GM18508 (cell line): Measurements from ENCODE around the gene PRAMEF1.
"Not testable (repeated sequence)": the region's sequence is repeated elsewhere in the genome, so short reads cannot be mapped to it uniquely, and the experiment has no call there.

Source experiments
- ATAC-seq: cut with Tn5 transposase; IDR thresholded peaks from one replicate; pipeline ENCODE4 v1.9.1; 2021; ENCODE audit warnings: moderate number of reproducible peaks; ENCODE audit not compliant: insufficient read depth, unreplicated experiment

Gene PRAMEF1, protein sequence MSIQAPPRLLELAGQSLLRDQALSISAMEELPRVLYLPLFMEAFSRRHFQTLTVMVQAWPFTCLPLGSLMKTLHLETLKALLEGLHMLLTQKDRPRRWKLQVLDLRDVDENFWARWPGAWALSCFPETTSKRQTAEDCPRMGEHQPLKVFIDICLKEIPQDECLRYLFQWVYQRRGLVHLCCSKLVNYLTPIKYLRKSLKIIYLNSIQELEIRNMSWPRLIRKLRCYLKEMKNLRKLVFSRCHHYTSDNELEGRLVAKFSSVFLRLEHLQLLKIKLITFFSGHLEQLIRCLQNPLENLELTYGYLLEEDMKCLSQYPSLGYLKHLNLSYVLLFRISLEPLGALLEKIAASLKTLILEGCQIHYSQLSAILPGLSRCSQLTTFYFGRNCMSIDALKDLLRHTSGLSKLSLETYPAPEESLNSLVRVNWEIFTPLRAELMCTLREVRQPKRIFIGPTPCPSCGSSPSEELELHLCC

DNA sequence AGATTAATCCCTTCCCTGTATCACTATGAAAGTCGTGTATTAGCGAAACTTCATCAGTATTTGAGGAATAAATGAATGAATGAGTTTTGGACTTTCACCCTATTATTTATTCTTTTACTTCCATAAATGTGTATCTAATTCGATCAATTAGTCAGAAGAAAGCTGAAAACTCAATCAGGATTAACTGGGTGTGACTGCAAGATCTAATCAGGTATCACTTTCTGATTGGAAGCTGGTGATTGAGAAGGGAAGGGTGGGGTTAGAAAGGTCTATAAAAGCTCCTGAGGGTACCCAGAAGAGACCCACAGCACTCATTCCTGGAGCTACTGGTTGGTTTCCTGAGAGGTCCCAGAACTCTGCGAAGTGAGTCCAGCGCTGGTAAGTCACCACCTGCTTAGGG lies at the start of gene PRAMEF1:
TSS of gene PRAMEF1 (plus strand) at position 301 of the 400 bp plus-strand sequence. CDS start 1,831 bp downstream, outside the sequence.
- ATAC-seq, result not testable (repeated sequence)

DNA sequence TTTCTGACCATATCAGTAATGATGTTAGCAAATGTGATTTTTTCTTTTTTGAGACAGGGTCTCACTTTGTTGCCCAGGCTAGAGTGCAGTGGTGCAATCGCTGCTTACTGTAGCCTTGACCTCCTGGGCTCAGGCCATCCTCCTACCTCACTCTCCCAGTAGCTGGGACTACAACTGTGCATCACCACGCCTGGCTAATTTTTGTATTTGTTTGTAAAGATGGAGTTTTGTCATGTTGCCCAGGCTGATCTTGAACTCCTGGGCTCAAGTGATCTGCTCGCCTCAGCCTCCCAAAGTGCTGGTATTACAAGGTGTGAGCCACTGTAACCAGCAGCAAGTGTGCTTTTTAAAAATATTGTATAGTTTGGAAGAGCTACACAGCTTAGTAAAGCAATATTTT lies 49.3 kb upstream of the PRAMEF1 start:
- ATAC-seq, result no peak

DNA sequence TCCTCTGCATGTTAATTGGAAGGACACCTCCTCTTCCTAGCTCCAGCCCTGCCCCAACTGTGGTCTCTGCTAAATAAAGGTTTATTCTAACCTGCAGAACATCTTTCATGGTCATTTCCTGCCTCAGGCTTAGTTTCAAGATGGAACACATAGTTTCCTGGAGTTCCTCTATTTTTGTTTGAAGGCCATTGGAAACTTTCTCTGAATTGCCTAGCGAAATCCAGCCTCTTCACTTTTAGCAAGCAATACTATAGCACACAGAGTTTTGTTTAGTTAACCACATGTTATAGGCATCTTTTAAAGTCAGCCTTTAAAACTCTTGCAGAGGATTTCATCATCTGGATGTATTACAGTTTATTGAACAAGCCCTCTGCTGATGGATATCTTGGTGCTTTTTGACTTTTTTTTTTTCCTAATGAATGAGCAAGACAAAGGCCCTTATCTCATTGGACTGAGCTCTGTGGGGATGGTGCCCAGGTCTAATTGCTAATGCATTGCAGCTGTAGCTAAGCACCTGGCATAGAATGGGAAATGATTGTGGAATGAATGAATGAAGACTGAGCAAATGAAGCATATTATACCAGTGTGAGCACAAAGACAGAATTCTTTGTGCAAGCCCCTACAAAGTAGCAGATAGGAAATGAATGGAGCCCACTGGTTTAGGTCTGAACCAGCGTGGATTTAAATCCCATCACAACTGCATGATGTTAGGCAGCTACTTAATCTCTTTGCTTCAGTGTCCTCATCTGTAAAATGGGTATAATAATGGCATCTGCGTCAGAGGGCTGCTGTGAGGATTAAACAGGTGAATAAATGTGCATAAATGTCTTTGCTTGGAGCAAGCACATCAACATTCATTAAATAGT lies 45.8 kb upstream of the PRAMEF1 start:
- ATAC-seq, result no peak

DNA sequence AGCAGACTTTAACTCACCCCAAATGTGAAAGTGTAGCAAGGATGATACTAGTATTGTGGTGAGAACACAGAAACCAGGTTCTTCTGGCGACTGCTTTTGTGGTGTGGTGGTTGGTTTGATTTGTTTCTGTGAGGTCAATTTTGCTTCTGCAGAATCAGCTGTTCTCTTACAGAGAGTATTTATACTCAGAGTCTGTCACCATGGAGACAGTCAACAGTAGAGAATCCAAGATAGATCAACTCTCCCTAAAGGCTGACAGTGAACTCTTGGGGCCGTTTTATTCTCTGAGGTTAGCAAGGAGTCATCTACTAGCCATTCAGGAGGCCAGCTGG lies 45.2 kb upstream of the PRAMEF1 start, which contains the start of gene CFAP107:
TSS of gene CFAP107 (plus strand) at position 209 of the 332 bp plus-strand sequence. CDS start 231 bp downstream, outside the sequence.
- no peak for ATAC-seq

DNA sequence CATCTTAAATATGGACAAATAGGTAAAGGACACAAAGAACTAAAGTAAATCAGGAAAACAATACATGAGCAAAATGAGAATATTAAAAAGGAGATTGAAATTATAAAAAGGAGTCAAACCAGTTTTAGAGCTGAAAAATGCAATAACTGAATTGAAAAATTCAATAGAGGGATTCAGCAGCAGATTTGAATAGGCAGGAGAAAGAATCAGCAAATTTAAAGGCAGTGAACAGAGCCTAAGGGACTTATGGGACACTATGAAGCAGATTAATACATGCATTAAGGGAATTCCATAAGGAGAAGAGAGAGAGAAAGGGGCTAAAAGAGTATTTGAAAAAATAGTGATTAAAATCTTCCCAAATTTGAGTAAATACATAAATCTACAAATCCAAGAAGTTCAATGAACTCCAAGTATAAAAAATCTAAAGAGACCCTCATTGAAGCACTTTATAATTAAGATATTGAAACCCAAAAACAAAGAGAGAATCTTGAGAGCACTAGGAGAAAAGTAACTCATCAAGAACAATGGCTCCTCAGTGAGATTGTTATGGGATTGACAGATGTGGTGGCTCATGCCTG lies 42.3 kb upstream of the PRAMEF1 start:
- no peak for ATAC-seq

DNA sequence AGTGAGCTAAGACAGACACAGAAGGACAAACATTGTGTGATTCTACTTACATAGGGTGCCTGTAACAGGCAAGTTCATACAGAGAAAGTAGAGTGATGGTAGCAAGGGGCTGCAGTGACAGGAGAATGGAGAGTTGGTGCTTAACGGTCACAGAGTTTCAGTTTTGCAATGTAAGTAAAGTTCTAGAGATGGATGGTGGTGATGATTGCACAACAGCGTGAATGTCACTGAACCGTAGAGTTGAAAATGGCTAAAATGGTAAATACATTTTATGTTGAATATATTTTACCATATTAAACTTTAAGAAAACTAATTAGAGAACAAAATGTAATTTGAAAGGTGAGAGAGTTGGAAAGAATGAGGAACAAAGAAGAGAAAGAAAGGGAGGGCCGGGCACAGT lies 36.5 kb upstream of the PRAMEF1 start:
- ATAC-seq, result no peak

DNA sequence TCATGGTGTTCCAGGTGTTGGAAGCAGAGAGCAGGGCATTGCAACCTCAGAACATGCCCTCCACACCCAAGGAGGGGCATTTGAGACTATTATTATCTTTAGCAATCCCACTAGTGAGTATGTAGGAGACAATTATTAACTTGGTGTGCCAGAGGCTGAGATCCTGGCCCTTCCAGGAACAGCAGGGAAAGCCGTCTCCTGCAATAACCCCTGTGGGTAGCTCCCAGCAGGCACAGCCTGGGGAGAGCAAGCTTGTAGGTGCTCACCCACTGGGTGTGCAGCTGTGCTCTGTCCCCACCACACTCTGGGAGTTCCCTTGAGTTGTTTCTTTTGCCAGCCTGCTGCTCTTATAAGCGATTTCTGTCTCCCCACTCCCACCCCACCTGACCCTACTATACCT lies 34.9 kb upstream of the PRAMEF1 start:
- ATAC-seq, result no peak

DNA sequence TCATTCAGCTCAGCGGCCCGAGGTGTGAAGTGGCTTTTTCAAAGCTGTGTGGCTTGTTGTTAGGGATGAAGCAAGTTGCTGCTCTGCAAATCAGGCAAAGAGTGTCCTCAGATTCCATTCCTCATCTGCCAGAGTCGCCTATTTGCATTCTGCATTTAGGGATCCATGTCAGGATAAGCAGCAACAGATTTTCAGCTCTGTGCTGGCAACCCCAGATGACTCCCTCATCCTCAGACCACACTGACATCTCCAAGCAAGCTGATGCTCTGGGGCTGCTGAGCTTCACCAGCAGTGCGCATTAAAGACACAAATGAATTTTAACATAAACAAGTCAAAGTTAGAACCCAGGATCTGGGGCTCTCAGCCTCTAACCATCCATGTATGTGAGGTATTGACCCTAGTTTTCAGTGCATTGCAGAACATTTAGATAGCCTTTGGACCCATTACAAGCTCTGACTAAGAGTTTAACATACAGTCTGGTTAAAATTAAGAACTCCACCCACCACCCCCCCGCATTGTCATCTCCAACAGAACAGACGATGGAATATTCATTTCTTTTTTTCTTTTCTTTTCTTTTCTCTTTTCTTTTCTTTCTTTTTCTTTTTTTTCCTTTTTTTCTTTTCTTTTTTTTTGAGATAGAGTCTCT lies 34.3 kb upstream of the PRAMEF1 start:
- no peak for ATAC-seq

DNA sequence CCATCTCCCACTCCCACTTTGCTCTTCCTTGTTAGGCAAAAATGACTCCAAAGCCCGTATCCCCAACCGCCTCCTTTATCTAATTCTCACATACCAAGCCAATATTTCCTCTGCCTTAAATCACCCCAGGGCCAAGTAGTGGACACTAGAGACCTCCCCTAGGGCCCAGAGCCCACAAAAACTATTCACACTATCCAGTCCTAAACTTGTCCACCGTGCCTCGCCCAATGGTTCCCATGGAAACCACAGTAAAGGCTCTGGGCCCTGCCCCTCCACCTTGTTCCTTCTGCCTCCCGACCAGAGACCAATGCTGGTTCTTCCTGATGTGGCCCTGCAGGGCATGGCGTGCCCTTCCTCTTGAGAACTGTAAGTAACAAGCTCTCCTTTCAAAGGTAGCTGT lies 33.4 kb upstream of the PRAMEF1 start:
- ATAC-seq, result no peak

DNA sequence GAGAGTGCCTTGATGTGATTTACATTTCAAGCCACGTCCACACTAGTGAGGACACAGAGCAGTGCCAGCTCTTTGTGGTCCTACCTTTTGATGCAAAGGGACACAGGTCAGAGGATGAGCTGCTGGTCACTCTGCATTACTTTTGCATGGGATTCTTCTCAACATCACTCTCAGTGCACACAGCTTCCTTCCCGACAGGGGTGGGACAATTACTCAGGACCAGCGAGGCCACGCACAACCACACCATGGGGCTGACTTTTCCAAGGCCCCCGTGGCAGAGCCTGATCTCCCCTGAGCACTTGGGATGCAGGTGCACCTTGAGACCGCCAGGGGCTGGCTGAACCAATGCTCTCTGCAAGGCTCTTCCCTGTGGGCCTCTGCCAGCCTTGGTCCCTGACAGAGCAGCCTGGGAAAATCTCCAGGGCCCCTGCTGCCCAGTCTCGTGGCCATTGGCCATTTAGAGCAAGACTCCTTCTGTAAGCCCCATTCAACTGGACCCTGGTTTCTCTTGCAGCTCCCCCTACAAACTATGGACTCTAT lies 30.9 kb upstream of the PRAMEF1 start:
- ATAC-seq, result no peak

DNA sequence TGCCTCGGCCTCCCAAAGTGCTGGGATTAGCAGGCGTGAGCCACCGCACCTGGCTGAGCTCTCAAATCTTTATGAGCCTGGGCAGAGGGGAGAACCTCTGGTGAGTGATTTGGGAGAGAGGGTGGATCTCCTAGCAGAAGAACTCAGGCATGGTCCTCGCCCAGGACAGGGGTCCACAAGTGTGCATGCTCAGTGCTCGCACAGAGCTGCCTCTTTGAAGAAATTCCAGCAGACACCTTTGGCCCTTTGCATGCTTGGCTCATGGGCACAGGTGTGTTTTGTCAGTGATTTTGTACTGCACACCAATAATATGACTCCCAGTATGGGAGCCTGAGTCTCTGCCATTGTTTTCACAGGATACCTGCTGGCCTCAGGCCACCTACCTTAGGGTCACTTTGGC lies 29.4 kb upstream of the PRAMEF1 start:
- no peak for ATAC-seq

DNA sequence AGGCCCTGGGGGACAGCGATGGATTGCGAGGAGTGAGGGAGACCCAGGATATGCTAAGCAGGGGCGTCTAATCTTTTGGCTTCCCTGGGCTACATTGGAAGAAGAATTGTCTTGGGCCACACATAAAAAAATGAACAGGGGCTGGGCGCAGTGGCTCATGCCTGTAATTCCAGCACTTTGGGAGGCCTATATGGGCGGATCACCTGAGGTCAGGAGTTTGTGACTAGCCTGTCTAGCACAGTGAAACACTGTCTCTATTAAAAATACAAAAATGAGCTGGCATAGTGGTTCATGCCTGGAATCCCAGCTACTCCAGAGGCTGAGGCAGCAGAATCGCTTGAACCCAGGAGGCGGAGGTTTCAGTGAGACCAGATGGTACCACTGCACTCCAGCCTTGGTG lies 28.4 kb upstream of the PRAMEF1 start:
- ATAC-seq, result no peak

DNA sequence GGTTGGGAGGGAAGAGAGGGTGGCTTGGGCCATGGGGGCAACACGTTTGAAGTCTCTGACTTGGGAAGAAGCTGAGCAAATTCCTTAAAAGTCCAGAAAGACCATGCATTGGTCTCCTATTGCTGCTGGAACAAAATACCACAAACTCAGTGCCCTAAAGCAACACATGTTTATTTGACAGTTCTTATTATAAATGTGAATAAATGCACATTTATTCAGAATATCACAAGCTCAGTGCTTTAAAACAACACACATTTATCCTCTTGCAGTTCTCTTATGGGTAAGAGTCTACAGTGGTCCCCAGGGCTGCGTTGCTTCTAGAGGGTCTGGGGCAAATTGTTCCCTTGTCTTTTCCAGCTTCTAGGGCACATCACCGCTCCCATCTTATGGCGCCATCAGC lies 27.7 kb upstream of the PRAMEF1 start:
- ATAC-seq, result no peak

DNA sequence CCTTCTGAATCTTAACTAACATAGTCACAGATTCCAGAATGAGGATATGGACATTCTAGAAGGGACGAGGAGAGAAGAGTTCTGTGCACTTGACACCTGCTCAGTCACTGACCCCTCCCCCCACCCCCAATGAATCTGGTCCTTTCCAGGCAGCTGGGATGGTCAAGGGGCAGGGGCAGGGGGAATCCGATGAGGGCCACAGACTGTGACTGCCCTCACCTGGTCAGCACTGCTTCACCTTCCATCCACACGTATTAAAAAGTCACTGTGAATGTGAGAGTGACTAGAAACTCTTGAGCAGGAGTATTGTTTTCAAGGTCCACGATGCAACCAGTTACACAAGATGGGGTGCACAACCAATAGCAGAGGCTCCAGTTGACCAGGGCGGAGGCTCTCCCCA lies 27.2 kb upstream of the PRAMEF1 start:
- no peak for ATAC-seq

DNA sequence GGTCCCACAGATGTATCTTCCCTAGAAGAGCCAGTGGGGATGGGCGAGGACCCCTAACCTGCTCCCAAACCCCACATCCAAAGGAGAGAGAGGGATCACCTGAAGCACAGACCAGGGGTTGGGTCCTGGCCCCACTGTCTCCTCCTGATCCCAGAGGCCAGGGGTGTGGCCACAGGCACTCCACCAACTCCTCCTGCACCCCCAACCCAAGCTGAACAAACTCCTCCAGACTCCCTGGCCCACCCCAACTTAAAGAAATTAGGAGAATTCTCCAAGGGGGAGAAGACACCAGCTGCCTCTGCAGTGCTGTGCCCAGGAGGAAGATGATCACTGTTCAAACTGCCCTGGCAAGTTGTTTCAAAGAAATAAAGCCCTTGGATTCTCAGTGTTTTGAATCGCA lies 22.2 kb upstream of the PRAMEF1 start:
- no peak for ATAC-seq

DNA sequence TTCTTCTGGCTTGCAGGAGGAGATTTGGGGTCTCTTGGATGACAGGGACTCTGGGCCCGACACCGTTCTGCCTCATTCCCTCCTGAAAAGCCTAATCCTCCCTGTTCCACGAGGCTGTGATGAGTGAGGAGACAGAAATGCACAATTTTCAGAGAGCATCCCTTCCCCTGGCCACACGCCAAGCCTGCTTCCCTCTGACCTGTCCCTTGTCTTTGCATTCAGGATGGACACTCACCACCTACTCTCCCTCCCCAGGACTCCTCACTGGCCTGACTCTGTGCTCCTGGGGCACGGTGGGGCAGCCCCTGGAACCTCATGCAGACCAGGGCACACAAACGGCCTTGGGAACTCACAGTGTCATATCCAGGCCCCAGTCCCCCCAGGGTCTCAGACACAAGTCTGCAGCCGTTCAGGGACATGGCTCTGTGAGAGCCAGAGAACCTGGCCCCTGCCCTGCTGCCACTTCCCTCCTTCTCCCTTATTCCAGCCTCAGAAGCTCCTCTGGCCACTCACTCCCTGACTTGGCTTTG lies 21.2 kb upstream of the PRAMEF1 start:
- ATAC-seq, result no peak

DNA sequence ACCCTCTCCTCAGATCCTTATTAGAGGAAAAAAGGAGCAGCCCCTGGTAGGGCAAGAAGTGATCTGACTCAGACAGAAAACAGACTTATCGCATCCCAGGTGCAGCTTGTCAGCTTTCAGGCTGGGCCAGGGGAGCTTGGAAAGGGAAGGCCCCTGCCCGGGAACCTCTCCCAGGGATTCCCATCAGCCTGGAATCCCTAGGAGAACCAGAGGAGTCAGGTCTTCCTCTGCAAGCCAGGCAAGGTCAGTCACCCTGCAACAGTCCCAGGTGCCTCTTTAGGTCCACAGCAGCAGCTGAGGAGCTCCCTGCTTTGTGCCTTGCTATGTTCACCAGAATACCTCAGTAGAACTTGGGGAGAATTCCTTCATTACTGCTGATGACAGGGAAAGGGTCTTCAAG lies 20.6 kb upstream of the PRAMEF1 start:
- no peak for ATAC-seq

DNA sequence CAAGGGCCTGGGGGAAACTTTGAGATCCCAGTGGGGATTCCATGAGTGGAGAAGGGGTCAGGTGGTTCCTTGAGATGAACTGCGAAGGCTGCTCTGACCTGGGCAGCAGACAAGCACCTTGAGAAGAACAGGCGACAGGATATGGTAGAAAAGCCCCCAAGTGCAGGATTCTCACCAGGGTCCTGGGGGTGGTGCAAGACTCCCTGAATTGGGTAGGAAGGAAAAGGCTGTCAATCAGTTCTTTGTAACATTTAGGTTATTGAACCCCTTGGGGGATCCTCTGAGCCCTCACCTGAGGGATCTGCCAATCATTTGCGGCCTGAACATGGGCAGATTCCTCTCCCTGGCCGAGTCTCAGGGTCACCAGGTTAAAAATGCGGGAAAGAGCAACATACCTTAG lies 20.0 kb upstream of the PRAMEF1 start:
- ATAC-seq, result no peak

DNA sequence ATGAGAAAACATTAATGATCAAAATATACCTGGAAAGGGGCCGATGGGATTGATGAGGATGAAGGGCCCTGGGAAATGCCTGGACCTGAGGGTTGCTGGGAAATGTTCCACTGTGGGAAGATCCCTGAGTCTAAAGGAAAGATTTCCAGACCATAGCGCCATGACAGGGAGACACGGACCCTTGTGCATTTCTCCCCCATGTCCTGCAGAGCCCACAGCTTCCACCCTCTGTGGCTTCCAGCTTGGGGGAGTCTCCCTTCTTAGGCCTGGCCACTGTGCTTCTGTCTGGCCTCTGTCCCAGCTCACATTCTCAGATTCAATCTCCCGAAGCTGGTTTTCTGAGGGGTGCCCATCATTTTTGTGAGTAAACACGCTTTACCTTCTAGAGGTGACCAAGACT lies 18.7 kb upstream of the PRAMEF1 start:
- ATAC-seq, result no peak

DNA sequence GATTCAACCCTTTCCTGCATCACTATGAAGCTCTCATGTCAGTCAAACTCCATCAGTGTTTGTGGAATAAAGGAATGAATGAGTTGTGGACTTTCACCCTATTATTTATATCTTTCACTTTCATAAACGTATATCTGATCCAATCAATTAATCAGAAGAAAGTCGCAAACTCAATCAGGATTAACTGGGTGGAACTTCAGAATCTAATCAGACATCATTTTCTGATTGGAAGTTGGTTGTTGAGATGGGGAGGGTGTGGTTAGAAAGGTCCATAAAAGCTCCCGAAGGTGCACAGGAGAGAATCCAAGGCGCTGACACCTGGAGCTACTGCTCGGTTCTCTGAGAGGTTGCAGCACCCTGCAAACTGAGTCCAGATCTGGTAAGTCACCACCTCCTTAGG lies 17.8 kb upstream of the PRAMEF1 start, which contains the start of gene PRAMEF12:
TSS of gene PRAMEF12 (plus strand) at position 301 of the 400 bp plus-strand sequence. CDS start 1,130 bp downstream, outside the sequence.
- no peak for ATAC-seq
